ENCODE data around the gene CSPG4.
A peak's percentile ranks its signal among the peaks of the same experiment; 100 is the strongest.
"Not testable (repeated sequence)": the region's sequence is repeated elsewhere in the genome, so short reads cannot be mapped to it uniquely, and the experiment has no call there.

Gene CSPG4

GRCh38 chr15:75703440-75704262 is 9.0 kb downstream of the CSPG4 start:
- not testable (repeated sequence) for H3K9me3 Mint-ChIP-seq, DNase-seq, H3K27me3 Mint-ChIP-seq, H3K4me3 Mint-ChIP-seq, H3K27ac Mint-ChIP-seq
- peaks cover 19% of the 10 kb centered on the region for H3K4me1 Mint-ChIP-seq
- peak; percentile 34 for ATAC-seq

GRCh38 chr15:75702436-75702835 is 10.2 kb downstream of the CSPG4 start:
- Mint-ChIP-seq H3K27ac (no peak overlapping the region), H3K4me1 (peaks cover 19% of the 10 kb centered on the region), H3K9me3 (no peaks in the 10 kb centered on the region), H3K4me3 (no peak overlapping the region), H3K27me3 (no peaks in the 10 kb centered on the region)
- ATAC-seq: no peak
- no peak for DNase-seq

GRCh38 chr15:75701071-75702003 is 11.3 kb downstream of the CSPG4 start:
- H3K4me3 Mint-ChIP-seq: not testable (repeated sequence)

GRCh38 chr15:75699961-75700874 is 12.4 kb downstream of the CSPG4 start:
- not testable (repeated sequence) for DNase-seq
- Mint-ChIP-seq H3K4me1 (peaks cover 28% of the 10 kb centered on the region), H3K4me3 (peak overlapping the region in 1 of 2 donors; percentile 43)

More at GRCh38 chr15:75701071-75702003, 11.3 kb downstream of the CSPG4 start:
- not testable (repeated sequence) for H3K9me3 Mint-ChIP-seq, H3K27me3 Mint-ChIP-seq, H3K27ac Mint-ChIP-seq, ATAC-seq, DNase-seq
- H3K4me1 Mint-ChIP-seq: peaks cover 19% of the 10 kb centered on the region

GRCh38 chr15:75699517-75699916 is 13.1 kb downstream of the CSPG4 start:
- peaks cover 35% of the 10 kb centered on the region for H3K4me1 Mint-ChIP-seq
- H3K27ac Mint-ChIP-seq, H3K4me3 Mint-ChIP-seq, H3K9me3 Mint-ChIP-seq, ATAC-seq, H3K27me3 Mint-ChIP-seq, DNase-seq: not testable (repeated sequence)

More at GRCh38 chr15:75699961-75700874, 12.4 kb downstream of the CSPG4 start:
- not testable (repeated sequence) for H3K27me3 Mint-ChIP-seq, H3K9me3 Mint-ChIP-seq
- H3K27ac Mint-ChIP-seq: peak overlapping the region in 1 of 2 donors; percentile 9
- ATAC-seq: peak; percentile 18

GRCh38 chr15:75697974-75698747 is 14.5 kb downstream of the CSPG4 start:
- not testable (repeated sequence) for H3K27me3 Mint-ChIP-seq, ATAC-seq, H3K27ac Mint-ChIP-seq, H3K9me3 Mint-ChIP-seq, DNase-seq, H3K4me3 Mint-ChIP-seq
- H3K4me1 Mint-ChIP-seq: peaks cover 45% of the 10 kb centered on the region

GRCh38 chr15:75697523-75697922 is 15.1 kb downstream of the CSPG4 start:
- H3K4me1 Mint-ChIP-seq: peaks cover 47% of the 10 kb centered on the region
- no peak for DNase-seq
- no peaks in the 10 kb centered on the region for H3K9me3 Mint-ChIP-seq
- peaks cover 14% of the 10 kb centered on the region for H3K27me3 Mint-ChIP-seq
- no peak for ATAC-seq
- H3K4me3 Mint-ChIP-seq: no peak overlapping the region
- no peak overlapping the region for H3K27ac Mint-ChIP-seq

GRCh38 chr15:75696854-75697259 is 15.8 kb downstream of the CSPG4 start:
- DNase-seq: no peak
- no peak for ATAC-seq
- Mint-ChIP-seq H3K27ac (no peak overlapping the region), H3K9me3 (no peaks in the 10 kb centered on the region), H3K4me1 (peaks cover 52% of the 10 kb centered on the region), H3K4me3 (no peak overlapping the region), H3K27me3 (peaks cover 21% of the 10 kb centered on the region)

GRCh38 chr15:75696311-75696720 is 16.3 kb downstream of the CSPG4 start:
- no peak overlapping the region for H3K27ac Mint-ChIP-seq
- no peak overlapping the region for H3K4me3 Mint-ChIP-seq
- DNase-seq: no peak
- no peak for ATAC-seq
- peaks cover 52% of the 10 kb centered on the region for H3K4me1 Mint-ChIP-seq
- no peaks in the 10 kb centered on the region for H3K9me3 Mint-ChIP-seq
- H3K27me3 Mint-ChIP-seq: peaks cover 21% of the 10 kb centered on the region

- ATAC-seq: no peak
- Mint-ChIP-seq H3K4me3 (peak overlapping the region in 1 of 2 donors; percentile 62), H3K27me3 (peaks cover 21% of the 10 kb centered on the region), H3K27ac (peak overlapping the region in 1 of 2 donors; percentile 79), H3K9me3 (no peaks in the 10 kb centered on the region), H3K4me1 (peaks cover 51% of the 10 kb centered on the region)
- DNase-seq: no peak
Observed at GRCh38 chr15:75695634-75696310, 16.9 kb downstream of the CSPG4 start.

GRCh38 chr15:75695220-75695619 is 17.4 kb downstream of the CSPG4 start:
- ATAC-seq: no peak
- no peak for DNase-seq
- Mint-ChIP-seq H3K9me3 (no peaks in the 10 kb centered on the region), H3K4me3 (peak overlapping the region in 1 of 2 donors; percentile 62), H3K27me3 (peaks cover 21% of the 10 kb centered on the region), H3K4me1 (peaks cover 46% of the 10 kb centered on the region), H3K27ac (peak overlapping the region; percentile 65 to 79)

- peak overlapping the region in 1 of 2 donors; percentile 37 for H3K27ac Mint-ChIP-seq
- H3K4me3 Mint-ChIP-seq: peak overlapping the region in 1 of 2 donors; percentile 62
- DNase-seq (no peak), ATAC-seq (no peak)
- H3K4me1 Mint-ChIP-seq: peaks cover 39% of the 10 kb centered on the region
- H3K27me3 Mint-ChIP-seq: peaks cover 21% of the 10 kb centered on the region
- no peaks in the 10 kb centered on the region for H3K9me3 Mint-ChIP-seq
Observed at GRCh38 chr15:75694241-75695182, 18.1 kb downstream of the CSPG4 start.

Measured in stimulated activated naive CD8-positive, alpha-beta T cell treated with anti-CD3 and anti-CD28 coated beads, Interleukin-15, amount 100 ng/mL, for 72 hours (primary cell).